IPS-NIHi11 (cell line): ENCODE measurements around the gene PCID2.
"Not testable (repeated sequence)": the region's sequence is repeated elsewhere in the genome, so short reads cannot be mapped to it uniquely, and the experiment has no call there.

Experiments used
- DNase-seq: peaks from one replicate; pipeline ENCODE4 v3.0.0; 2012; ENCODE audit warnings: mixed read lengths, low spot score

Gene PCID2

DNA sequence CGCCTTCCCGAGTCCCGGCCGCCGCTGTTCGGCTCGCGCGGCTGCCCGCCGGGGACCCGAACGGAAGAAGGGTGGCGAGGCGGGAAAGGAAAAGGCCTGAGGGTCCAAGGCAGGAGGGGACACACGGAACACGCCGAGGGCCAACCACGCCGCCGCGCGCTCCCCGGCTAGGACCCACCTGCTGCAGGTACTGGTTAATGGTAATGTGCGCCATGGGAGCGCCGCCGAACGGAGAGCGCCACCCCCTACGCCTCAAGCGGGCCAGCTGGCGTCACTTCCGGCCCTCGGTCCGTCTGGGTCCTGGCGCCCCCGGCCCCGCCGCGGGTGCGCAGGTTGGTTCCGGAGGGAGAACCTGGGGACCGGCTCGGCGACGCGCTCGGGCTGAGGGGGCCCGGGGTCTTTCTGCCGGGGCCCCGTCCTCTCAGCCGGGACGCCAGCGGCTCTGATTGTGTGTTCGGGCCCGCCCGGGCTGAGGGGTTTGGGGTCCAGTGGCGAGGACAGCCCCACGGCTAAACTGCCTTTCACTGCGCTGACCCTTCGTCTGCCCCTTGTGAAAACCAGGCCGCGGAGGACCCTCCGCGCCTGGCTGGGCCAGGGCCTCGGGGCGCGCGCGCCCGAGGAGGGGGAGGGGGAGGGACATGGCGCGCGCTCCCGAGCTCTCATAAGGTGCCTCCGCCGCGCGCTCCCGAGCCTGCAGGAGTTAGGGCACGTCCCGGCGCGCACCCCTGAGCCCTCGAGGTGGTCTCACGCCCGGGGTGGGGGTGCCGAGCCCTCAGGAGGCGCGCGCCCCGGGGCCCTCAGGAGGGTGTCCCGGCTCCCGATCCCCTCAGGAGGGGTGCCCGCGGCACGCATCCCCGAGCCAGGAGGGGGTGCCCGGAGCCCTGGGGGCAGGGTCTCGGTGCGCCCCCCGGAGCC, at the start of gene PCID2:
PCID2 (minus strand) TSS at position 249 of the 915 bp plus-strand sequence; CDS start at position 214, 35 bp downstream.
- peak; percentile 96 for DNase-seq

DNA sequence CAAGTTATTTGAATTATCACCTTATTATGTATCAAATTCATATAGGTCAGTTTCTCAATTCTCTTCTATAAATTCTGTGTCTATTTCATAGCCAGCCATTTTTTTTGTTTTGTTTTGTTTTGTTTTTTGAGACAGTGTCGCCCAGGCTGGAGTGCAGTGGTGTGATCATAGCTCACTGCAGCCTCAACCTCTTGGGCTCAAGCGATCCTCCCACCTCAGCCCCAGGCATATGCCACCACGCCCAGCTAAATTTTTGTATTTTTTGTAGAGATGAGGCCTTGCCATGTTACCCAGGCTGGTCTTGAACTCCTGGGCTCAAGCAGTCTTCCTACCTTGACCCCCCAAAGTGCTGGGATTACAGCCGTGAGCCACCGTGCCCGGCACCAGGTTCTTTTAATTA, 49.4 kb upstream of the PCID2 start:
- DNase-seq: not testable (repeated sequence)

DNA sequence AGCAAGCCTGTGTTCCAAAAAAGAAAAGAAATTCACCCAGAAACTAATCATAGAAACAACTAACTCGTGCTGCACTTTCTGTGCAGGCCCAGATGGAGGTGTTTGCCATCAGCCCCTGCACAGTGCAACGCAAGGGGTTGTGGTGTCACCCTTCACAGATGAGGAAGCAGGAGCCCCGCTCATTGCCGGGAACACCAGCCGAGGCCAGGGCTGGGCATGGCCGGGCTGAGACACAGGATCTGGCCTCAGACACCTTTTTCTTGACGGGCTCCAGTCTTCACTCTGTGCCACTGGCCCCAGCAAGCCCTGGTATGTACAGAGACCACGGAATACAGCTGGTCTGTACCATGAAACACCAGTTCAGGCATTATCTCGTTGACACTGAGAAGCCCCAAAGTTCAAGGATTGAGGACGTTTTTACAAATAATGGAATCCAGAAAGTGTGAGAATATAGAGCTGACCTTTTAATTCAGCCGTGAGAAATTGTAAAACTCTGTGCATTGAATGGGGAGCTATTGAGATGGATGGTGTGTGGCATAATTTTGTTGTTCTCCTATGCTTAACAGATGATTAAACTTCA, 44.1 kb upstream of the PCID2 start:
- DNase-seq: no peak

DNA sequence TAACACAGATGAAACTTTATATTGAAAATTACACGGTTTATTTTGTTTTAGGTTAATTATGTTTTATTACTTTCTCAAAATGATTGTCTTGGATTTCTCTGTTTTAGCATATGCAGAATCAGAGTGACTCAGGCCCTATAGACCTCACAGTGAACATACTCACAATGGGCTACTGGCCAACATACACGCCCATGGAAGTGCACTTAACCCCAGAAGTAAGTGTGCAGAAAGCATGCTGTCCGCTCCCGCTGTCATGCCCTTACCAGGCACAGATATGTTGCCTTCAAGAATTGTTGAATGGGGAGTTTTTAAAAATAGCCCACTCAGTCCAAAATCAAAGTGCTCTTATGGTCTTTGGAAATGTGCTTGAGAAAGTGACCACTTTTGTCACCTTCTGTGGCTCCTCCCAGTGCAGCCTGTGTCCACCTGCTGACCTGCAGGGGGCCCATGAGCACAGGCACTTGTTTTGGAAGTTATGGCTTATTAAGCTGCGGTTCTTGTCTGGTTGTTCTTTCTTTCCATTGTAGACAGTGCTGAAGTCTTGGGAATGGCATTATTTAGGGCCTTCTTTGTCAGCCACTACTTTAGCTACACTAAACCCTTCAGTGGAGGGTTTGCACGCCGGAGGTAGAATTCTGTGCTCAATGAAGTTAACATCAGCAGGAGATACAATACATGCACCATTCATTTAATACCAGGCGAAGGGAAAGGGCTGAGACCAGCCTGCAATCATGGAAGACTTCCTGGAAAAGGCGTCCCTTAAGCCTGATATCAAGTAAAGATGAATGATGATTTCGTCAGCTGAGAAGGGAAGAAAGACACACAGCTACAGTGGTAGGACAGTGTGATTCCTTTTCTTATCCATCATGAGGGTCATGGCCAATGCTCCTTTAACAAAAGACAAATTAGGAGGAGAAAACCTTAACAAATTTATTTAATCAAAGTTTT, 37.7 kb upstream of the PCID2 start:
- DNase-seq: no peak

DNA sequence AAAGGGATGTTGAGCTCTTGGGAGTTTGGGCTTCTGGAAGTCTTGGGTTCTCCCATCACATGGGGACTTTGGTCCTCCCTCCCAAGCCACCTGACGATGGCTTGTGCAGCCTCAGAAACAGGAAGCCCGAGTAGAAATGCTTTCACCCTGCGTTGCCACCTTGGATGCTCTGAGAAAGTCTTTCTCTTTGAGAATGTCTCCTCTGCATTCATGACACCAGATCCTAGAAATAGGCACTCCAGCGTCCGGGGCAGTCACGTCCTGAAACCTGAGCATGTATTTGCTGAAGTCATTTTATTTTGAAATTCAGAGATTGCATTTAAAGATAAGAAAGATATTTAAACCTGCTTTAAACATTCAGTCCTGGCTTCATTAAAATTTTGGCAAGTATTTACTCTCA, 35.4 kb upstream of the PCID2 start:
- no peak for DNase-seq

DNA sequence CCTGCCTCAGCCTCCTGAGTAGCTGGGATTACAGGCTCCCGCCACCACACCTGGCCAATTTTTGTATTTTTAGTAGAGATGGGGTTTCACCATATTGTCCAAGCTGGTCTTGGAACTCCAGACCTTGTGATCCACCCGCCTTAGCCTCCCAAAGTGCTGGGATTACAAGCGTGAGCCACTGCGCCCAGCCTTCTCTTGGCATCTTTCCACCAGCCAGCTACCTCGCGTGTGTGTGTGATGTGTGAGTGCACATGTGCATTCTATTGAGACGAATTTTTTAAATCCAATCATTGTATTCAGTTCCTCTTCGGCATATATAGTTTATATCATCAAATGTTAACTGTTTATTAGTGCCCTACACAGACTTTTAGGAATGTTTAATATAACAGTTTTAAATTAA, 33.2 kb upstream of the PCID2 start:
- not testable (repeated sequence) for DNase-seq

DNA sequence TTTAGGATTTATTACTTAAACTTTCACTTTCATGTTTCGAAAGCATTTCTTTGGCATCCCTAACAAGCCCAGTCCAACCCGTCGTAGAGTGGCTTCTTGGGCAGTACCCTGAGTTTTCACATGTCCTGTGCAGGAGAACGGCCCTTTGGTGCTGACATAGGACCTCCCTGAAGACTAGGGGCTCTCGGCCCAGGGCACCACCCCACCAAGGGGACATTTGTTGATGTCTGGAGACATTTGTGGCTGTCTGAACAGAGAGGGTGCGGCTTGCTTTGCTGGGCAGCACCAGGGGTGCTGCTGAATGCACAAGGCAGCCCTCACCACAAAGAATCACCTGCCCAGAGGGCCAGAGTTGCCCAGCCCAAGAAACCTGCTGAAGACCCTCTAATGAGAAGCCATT, 31.5 kb upstream of the PCID2 start:
- DNase-seq: no peak

DNA sequence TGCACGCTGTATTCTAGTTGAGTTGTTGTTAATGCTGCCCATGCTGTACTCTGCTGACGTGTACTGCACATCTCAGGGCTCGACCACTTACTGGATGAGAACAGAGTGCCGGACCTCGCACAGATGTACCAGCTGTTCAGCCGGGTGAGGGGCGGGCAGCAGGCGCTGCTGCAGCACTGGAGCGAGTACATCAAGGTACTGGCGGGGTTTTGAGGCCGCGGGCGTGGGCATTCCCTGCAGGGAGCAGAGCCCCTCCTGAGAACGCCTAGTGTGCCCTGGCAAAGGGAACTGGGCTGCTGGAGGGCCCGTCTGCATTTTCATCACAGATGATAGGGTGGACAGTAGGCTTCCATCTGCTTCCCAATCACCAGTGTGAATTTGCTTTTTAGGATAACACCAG, 30.9 kb upstream of the PCID2 start:
- DNase-seq: no peak

DNA sequence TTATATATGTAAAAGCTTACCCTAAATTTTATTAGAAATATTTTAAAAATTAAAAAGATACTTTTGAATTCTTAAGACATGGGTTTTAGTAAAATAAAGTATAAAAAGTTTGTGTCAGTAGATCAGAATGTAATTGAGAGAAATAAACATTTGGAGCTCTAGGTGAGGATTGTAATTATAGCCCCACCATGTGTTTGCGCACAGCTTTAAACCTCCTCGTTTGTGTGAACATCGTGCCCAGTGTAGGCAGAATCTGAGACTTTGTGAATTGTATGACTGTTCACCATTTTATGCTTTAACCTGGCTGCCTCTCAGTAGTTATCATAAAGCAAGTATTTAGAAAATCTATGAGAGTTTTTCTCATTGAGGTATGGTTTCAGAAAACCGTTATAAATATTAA, 30.1 kb upstream of the PCID2 start:
- DNase-seq: no peak

DNA sequence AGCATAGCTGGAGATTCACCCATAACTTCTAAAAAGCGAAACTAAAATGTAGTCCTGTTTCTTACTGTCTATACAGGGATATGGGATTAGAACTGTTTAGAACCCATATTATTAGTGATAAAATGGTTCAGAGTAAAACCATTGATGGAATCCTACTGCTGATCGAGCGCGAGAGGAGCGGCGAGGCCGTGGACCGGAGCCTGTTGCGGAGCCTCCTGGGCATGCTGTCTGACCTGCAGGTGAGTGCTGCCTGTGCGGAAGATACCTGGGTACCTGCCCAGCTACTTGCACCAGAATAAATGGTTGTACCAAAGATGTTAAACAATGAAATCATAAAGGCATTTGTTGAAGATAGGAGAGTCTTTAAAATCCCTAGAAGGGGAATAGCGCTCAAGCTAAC, 24.6 kb upstream of the PCID2 start:
- no peak for DNase-seq

DNA sequence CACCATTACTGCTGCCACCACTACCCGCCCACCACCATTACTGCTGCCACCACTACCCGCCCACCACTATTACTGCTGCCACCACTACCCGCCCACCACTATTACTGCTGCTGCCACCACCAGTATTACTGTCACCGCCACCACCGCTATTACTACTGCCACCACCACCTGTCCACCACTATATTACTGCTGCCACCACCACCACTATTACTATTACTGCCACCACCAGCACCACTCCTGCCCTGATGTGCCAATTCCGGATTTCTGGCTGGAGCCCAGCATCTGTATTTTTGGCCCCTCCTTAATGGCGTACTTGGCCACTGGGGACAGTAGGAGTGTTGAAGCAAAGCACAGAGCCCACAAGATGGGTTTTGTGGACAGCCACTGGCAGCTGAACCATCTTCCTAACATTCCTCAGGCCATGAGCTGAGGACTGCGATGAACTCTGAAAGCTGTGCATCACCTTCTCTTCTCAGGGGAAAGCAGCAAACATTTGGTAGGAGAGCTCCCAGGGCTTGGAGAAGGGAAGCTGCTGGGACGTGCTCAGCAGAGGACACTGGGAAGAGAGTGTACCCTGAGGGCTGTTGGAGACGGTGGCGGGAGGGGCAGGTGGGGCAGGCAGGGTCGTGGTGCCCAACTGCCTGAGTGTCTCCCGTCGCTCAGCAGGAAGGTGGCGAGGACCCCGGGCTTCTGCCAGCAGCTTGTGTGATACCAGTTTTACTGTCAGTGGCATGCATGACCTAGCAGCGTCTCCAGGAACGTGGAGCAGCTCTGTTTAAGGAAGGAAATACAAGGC, 23.9 kb upstream of the PCID2 start:
- DNase-seq: no peak

DNA sequence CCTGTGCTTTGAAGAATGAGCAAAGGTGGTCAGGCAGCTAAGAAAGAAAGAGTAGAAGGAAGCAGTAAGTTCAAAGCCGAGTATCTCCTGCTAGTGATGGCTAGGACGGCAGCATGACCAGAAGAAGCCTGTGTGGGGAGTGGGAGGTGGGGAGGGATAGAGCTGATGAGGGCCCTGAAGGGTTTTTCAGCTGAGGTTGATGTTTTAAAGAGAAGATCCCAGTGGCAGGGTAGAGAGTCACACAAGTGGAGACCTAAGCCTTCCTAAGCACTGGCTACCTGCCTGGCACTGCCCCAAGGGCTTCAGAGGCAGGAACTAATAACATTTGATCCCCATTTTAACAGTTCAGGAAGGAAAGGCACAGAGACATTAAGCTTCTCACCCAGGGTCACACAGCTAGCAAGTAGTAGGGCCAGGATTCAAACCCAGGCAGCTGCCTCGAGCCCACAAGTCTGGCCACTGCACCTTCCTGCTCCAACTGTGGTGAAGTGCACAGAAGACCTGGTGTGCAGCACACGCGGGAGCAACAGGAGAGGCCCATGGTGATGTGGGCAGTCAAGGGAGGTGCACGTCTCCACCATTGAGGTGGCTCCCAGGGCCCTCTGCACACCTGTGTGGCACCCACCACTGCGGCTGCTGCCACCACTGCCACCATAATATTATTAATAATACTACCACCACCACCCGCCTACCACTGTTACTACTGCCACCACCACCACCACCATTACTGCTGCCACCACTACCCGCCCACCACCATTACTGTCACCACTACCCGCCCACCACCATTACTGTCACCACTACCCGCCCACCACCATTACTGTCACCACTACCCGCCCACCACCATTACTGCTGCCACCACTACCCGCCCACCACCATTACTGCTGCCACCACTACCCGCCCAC, 23.1 kb upstream of the PCID2 start:
- no peak for DNase-seq

DNA sequence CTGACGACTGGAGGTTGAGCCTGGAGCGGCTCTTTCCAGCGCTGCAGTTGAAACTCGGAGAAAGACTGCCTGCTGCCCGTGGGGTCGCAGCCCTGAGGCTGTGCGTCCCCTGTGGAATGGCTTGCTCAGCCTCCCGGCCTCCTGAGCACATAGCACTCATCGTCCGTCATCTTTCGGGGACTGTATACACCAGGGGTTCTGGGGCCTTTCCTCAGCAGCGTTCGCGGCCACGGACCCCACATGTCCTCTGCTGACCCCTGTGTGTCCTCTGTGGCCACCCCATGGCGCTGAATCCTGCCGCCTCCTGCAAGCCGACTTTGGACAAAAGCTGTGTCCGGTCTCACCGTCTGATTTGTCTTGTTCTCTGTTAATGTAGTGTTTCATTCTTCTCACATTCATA, 21.3 kb upstream of the PCID2 start:
- DNase-seq: no peak

DNA sequence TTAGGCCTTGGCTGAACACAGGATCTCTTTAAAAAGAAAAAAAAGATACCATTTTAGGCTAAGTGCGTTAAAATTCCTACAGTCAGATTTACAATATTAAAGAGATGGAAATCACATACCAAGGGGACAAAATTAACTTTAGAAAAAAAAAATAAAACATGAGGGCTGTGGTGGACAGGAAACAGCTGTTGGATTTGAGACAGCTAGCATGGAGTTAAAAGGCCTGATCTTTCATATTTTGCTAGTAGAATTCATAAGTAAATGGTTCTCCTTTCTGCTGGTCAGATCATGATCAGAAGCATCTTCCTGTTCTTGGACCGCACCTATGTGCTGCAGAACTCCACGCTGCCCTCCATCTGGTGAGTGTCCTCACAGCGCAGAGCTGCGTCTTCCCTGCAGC, 20.7 kb upstream of the PCID2 start:
- no peak for DNase-seq

DNA sequence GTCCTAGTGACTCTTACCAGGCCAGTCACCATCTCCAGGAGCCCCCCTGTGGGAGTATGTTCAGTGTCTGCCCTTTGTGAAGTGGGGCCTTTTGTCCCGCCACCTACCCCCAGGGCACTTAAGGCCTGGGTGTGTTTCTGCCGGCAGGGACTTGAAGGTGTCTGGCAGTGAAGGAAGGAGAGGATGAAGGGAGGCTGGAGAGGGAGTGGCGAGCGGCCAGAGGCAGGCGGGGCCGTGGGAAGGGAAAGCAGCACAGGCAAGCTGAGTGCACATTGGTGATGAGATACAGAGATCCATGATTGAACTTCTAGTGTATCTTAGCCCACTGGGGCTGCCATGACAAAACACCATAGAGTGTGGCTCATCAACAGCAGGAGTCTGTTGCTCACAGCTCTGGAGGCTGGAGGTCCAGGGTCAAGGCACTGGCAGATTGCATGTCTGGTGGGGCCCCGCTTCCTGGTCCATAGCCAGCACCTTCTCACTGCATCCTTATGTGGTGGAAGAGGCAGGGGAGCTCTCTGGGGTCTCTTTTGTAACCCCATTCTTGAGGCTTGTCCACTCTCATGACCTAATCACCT, 18.5 kb upstream of the PCID2 start:
- DNase-seq: no peak

DNA sequence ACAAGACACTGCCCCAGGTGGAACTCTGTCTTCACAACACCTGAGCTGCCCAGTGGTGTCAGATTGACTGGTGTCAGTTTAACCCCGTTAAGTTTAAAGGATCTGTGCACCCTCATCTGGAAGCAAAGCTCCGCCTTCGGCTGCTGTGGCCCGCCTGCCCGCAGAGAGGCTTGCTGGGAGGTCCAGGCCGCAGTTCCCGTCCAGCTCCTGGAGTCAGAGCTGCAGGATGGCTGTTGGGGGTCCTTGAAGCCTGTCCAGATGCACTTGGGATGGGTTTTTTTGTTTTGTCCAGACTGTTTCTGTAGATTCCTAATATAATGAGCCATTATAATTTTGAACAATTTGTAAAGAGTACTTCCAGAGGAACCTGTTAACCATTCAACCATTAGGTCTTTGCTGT, 17.0 kb upstream of the PCID2 start:
- DNase-seq: no peak

DNA sequence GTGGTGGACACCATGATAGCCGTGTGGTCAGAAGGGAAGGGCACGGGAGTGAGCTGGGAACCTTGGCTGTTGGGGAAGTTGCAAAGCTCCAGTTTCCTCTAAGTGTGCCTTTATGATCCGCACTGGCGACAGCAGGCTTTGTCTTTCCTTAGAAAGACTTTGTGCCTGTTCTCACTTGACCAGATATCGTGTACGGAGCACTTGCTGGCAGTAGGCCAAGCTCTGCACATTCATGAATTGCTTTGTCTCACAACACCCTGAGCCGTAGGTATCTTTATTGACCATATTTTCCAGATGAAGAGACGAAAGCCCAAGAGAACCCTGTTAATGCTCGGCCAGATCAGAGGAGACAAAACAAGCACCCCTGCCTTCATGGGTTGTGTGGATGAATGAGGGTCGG, 16.0 kb upstream of the PCID2 start:
- no peak for DNase-seq

DNA sequence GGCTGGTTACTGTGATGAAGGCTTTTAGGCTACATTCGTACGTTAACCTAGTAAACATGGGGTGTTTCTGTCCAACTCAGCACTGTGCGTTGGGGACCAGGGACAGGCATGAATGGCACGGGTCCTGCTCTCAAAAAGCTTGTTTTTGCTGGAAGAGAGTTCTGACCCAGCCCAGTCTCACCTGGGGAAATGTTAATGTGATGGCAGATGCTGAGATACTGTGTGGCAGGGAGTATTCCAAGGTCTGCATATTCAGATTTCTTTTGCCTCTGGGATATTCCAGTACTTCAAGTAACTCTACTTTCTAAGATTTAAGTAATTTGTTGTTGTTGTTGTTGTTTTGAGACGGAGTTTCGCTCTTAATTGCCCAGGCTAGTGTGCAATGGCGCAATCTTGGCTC, 14.6 kb upstream of the PCID2 start:
- no peak for DNase-seq

DNA sequence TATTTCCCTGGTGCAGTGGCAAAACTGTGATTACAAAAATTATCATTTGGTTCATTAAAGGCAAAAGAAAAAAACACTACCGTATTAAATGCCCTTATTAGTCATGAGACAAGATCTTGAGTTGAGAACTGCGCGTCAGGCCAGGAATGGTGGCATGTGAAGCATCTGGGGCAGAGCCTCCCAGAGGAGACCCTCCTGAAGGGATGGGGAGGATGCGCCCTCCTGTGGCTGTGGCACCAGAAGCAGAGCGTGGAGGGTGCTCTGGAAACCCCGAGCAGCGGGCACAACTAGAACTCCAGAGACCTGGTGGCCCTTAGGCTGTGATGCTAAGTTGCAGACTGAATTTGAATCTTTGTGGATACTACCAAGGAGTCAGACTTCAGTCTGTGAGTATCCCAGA, 12.4 kb upstream of the PCID2 start:
- no peak for DNase-seq

DNA sequence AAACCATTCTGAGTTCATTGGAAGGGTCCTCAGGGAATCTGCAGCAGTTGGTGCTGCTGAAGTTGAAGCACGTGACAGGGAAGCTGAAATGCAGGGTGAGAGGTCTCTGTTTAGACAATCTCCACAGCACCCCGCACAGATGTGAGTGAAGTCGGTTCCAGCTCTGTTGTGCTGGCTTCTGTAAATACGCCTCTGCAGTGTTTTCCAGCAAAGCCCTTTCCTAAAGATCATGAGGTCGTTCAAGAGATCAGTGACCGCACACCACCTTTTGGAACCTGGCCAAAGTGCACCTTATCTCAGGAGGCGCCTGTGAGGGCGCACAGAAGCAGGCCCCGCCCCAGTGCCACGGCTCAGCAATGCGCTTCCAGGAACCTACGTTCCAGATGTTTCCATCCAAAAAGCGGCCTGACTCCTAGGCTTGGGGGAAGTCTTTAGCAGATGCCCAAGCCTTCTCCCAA, 11.7 kb upstream of the PCID2 start:
- DNase-seq: no peak
